Measurements from ENCODE around the gene ST8SIA5.

The ST8SIA5 gene

GRCh38 chr18:46738491-46738890 is 18.4 kb downstream of the ST8SIA5 start:
- H3K27ac ChIP-seq: no peak overlapping the region

GRCh38 chr18:46736736-46737135 is 20.1 kb downstream of the ST8SIA5 start:
- no peak for TF ChIP-seq CTCF (conservative IDR thresholded peaks at IDR 0.05)
- no peak overlapping the region for H3K27ac ChIP-seq

More at GRCh38 chr18:46738491-46738890, 18.4 kb downstream of the ST8SIA5 start:
- no peak for TF ChIP-seq CTCF (conservative IDR thresholded peaks at IDR 0.05)

GRCh38 chr18:46736135-46736534 is 20.7 kb downstream of the ST8SIA5 start:
- H3K27ac ChIP-seq: no peak overlapping the region
- no peak for TF ChIP-seq CTCF (conservative IDR thresholded peaks at IDR 0.05)

- no peak overlapping the region for H3K27ac ChIP-seq
- TF ChIP-seq CTCF (conservative IDR thresholded peaks at IDR 0.05): no peak
Observed at GRCh38 chr18:46734981-46735380, 21.9 kb downstream of the ST8SIA5 start.

GRCh38 chr18:46733872-46734271 is 23.0 kb downstream of the ST8SIA5 start:
- TF ChIP-seq CTCF (conservative IDR thresholded peaks at IDR 0.05): no peak

GRCh38 chr18:46732801-46733200 is 24.1 kb downstream of the ST8SIA5 start:
- TF ChIP-seq CTCF (conservative IDR thresholded peaks at IDR 0.05): no peak

More at GRCh38 chr18:46733872-46734271, 23.0 kb downstream of the ST8SIA5 start:
- H3K27ac ChIP-seq: no peak overlapping the region

GRCh38 chr18:46732201-46732600 is 24.7 kb downstream of the ST8SIA5 start:
- TF ChIP-seq CTCF (conservative IDR thresholded peaks at IDR 0.05): no peak
- no peak overlapping the region for H3K27ac ChIP-seq

More at GRCh38 chr18:46732801-46733200, 24.1 kb downstream of the ST8SIA5 start:
- H3K27ac ChIP-seq: no peak overlapping the region
